GM04504 (cell line): ENCODE results near the gene SORD.

ENCODE experiments used
- DNase-seq: peaks from one replicate; pipeline ENCODE4 v3.0.0-alpha.2; 2012; ENCODE audit warnings: low read depth

Gene SORD

DNA sequence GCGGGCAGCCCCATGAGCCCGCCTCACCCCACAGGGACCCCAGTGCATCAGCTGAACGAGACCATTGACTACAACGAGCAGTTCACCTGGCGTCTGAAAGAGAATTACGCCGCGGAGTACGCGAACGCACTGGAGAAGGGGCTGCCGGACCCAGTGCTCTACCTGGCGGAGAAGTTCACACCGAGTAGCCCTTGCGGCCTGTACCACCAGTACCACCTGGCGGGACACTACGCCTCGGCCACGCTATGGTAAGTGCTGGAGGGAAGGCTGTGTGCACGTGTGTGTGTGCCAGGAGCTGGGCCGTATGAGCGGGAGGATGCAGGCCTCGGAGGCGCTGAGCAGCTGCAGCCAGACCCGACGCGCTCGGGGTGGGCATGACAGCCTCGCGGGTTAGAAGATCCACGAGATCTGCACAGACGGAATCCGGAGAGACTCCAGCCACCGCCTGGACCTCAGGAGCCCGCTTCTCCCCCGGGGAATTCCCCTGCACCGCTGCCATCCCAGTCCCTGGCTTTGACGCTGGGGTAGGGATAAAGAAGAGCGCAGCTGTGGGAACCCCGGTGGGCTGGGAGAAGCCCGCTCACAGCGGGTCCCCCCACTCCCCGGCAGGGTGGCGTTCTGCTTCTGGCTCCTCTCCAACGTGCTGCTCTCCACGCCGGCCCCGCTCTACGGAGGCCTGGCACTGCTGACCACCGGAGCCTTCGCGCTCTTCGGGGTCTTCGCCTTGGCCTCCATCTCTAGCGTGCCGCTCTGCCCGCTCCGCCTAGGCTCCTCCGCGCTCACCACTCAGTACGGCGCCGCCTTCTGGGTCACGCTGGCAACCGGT is 93.7 kb downstream of the SORD start:
- no peak for DNase-seq

DNA sequence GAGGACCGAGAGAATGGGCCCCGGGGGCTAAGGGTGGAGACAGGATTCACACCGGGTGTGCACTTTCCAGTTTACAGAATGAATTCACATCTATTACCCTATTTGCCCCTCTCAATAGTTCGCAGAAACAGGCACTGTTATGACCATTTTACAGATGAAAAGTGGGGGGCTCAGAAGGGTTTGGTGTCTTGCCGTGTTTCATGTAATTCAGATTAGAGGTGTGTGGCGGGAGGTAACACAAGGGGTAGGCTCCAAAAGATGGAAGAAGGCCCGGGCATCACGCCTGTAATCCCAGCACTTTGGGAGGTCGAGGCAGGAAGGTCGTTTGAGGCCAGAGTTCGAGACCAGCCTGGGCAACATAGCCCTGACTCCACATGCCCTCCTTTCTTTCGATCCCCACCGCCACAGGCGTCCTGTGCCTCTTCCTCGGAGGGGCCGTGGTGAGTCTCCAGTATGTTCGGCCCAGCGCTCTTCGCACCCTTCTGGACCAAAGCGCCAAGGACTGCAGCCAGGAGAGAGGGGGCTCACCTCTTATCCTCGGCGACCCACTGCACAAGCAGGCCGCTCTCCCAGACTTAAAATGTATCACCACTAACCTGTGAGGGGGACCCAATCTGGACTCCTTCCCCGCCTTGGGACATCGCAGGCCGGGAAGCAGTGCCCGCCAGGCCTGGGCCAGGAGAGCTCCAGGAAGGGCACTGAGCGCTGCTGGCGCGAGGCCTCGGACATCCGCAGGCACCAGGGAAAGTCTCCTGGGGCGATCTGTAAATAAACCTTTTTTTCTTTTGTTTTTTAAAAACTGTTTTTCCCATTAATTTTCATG is 94.5 kb downstream of the SORD start:
- DNase-seq = no peak

DNA sequence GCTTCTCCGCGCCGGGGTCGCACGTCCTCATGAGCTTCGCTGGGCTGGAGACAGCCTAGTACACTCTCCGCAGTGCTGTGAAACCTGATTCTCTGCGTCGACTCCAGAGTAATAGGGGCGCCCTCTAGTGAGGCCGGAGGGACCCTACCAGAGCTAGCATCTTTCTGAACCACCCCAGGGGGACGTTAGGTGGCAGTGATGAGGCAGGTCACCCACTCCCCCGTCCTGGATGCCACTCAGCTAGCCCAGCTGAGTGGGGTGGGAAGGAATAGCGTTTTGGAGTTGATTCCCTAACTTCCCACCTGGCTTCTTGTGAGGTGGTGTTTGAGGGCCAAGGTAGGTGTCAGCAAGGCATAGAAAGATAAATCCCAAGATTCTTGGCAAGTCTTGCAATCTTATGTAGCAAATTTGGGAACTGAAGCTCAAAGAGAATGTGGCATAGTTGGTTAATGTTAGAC is 95.2 kb downstream of the SORD start:
- peak; percentile 70 for DNase-seq

DNA sequence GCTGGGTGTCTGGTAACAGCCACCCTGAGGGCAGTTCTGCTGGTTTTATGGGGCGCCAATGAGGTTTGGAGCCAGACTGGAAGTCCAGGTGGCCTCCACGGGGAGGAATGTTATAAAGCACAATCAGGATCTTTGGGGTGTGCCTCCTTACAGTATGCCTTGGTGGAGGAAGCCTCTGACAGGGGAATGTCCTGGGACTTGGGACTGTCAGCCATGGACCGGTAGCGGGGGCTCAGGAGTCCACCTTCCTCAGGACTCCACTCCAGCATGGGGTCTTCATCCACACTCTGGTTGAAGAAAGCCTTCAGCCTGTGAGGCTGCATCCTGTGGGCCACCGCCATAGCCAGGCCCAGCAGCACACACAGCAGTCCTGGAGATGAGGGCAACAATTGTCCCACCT is 96.0 kb downstream of the SORD start:
- DNase-seq = no peak

DNA sequence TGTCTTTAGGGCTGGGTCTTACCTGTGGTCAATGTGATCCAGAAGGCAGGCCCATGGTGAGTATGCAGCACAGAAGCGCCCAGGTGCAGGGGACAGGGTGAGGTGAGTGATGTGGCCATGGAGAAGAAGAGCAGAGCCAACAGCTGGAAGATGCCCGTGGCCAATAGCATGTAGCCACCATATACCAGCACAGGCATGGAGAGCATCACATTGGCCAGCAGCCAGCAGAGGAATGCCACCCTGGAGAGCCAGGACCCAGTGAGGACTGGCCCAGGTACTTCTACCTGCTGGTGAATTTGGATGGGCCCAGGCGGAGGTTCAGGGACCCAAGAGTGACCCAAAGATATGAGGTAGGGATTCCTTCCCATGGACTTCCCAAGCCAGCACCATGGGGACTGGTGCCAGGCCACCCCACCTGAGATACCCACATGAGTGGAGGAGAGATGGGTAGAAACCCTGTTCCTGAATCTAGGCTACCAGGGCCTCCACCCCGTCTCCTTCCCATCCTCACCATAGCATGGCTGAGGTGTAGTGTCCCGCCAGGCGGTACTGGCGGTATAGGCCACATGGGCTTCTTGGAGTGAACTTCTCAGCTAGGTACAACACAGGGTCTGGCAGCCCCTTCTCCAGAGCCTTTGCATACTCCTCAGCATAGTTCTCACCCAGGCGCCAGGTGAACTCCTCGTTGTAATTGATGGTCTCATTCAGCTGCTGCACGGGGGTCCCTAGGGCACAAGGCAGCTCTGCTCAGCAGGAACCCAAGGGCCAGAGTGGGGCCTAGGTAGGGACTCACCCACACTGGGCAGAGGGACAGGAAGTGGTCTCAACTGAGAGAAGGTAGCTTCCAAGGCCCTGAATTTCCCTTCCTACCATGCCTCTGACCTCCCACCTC is 97.3 kb downstream of the SORD start:
- no peak for DNase-seq

DNA sequence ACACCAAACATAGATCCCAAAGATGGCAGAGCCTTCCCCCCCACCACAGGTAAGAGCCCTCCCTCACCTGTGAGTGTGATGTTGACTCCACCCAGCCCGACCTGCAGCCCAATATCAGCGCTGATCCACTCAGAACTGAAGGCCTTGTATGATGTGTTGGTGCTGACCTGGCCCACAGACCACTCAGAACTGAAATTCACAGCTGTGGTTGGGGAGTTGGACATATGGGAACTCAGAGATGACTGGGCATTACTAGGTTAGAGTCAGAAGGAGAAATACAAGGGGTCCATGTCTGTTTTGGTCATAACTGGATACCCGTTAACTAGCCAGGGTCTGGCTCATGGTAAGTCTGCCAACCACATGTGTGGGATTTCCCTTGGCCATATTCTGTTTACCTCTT is 98.0 kb downstream of the SORD start:
- DNase-seq = no peak

DNA sequence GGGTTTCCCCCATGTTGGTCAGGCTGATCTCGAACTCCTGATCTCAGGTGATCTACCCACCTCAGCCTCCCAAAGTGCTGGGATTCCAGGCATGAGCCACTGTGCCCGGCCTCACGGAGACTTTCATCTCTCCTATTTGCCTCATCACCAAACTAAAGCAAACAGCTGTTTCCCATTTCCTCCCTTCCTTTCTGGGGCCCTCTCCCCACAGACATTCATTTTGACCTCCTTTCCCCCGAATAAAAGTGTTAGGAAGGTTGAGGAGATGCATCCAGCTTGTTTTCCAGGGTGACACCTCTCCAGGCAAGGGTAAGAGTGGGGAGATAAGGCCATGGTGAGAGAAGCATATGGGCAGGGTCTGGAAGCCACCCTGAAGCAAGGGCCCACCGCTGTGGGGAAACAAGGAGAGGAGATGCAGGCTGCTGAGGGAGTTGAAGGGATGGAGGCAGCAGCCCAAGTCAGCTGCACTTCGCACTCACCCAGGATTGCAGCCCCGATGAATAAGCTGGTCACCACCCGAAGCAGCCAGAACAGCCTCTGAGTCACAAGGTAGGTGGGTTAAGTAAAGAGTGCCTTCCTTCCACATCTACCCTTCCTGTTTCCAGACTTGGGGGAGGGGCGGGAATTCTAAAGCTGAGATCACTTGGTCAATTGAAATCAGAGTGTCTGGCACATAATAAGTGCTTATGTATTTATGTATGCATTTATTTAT is 98.9 kb downstream of the SORD start:
- DNase-seq = peak; percentile 59

DNA sequence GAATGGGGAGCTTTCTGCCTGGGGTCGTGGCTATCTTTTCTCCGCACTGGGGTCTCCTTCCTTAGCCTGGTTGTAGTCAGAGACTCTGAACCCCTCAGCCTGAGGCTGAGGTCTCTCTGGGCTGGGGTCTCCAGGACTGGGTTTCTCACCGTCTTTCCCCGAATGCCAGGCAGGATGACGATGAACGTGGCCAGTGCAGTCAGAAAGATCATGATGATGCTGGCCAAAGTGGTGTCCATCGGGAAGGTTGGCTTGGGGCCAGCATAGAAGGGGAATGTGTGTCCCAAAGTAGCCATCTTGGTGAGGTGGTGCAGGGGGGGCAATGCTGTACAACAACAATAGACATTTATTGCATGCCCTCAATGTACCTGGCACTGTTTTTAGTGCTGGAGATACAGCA is 99.7 kb downstream of the SORD start:
- DNase-seq = no peak

DNA sequence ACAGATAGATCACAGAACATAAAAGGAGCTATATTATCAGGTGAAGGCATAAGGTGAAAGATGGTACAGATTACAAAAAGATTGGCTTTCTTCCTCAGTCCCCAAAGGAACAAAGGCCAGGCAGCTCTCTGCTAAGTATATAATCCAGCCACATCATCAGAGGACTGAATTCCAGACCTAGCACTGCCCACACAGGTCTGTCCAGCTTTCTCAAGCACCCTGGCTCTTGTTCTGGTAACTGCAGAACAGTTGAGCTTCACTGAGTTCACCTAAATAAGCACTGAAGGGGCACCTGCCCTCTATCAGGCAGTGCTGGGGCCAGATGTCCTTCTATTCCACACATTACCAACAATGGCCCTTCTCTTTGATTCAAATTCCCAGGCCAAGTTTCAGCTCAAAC is 100.4 kb downstream of the SORD start:
- DNase-seq = no peak

DNA sequence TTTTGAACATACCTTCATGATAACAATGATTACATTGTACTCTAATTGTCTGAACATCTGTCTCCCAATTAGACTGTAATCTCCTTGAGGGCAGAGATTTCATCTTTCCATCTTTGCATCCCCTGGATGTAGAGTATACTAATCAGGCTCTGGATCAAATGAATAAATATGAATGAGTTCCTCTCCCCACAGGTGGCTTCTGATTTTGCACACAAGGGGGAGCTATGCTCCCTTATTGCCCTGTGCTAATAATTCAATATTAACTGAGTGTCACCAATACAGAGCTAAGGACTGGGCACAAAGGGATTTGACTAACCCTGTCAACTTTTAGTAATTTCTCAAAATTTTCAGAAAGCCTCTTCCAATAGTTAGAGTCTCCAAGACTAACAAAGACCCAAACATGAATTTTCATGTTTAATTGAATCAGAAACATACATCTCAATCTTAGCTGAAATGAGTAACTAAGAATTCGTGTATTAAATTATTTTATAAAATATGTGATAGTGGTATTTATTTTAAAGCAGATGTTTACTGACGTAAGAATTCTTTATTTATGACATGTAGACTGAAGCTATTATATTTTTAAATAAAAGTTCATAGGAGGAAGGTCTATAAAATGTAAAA is 103.7 kb downstream of the SORD start:
- no peak for DNase-seq
